Measurements from ENCODE around the gene PRKCE. TPM values are rescaled to one million over a fixed set of nuclear protein-coding genes. Genes with fewer than 3 reads are reported as not detected.

Gene PRKCE
- total and polyA plus RNA-seq, 2 experiments from 2014 or later, result 0.94 to 1.2 TPM

GRCh38 chr2:46145840-46146239 is 494.4 kb downstream of the PRKCE start:
- Histone ChIP-seq H4K20me1 (replicated peaks; ENCODE audit: insufficient read depth) (no peaks in the 10 kb centered on the region), H2AFZ (no peak overlapping the region), H3F3A (replicated peaks; ENCODE audit: low read depth) (no peaks in the 10 kb centered on the region), H3K27me3 (ENCODE audit: insufficient read depth) (no peaks in the 10 kb centered on the region), H3K4me3 (no peak overlapping the region), H3K4me1 (ENCODE audit: insufficient read depth) (peaks cover 13% of the 10 kb centered on the region), H3K79me2 (replicated peaks; ENCODE audit: insufficient read depth) (no peaks in the 10 kb centered on the region), H3K9me2 (ENCODE audit: insufficient read depth) (peaks cover 12% of the 10 kb centered on the region), H3K4me2 (no peak overlapping the region), H3K36me3 (ENCODE audit: insufficient read depth) (no peaks in the 10 kb centered on the region), H3K27ac (ENCODE audit: low read depth) (no peak overlapping the region)
- peaks cover 8% of the 10 kb centered on the region for H3K4me1 Mint-ChIP-seq
- peaks cover 2% of the 10 kb centered on the region for H3K27me3 Mint-ChIP-seq (ENCODE audit: insufficient read depth, low read depth, poor library complexity)
- no peaks in the 10 kb centered on the region for H3K9me3 Mint-ChIP-seq
- no peak overlapping the region for H3K4me3 Mint-ChIP-seq
- no peak overlapping the region for H3K27ac Mint-ChIP-seq
- H3K36me3 Mint-ChIP-seq (ENCODE audit: low read depth), result no peaks in the 10 kb centered on the region; the same call in 2 of the 3 replicates
- TF ChIP-seq NANOG (IDR thresholded peaks at IDR 0.05; ENCODE audit: borderline replicate concordance) (no peak), CREB1 (CRISPR knock-in tag; IDR thresholded peaks at IDR 0.05; ENCODE audit: low read depth) (no peak), ZNF331 (CRISPR knock-in tag; IDR thresholded peaks at IDR 0.05; ENCODE audit: low read depth) (no peak), ZNF462 (CRISPR knock-in tag; IDR thresholded peaks at IDR 0.05) (no peak), STAT1 (IDR thresholded peaks at IDR 0.05; ENCODE audit: unreplicated experiment) (no peak), CTCF (conservative IDR thresholded peaks at IDR 0.05; ENCODE audit: low read depth in 2 of 2) (no peak), EZH2phosphoT487 (IDR thresholded peaks at IDR 0.05; ENCODE audit: unreplicated experiment) (no peak), ZNF114 (CRISPR knock-in tag; IDR thresholded peaks at IDR 0.05) (no peak), REST (IDR thresholded peaks at IDR 0.05; ENCODE audit: unreplicated experiment) (no peak), POLR2AphosphoS5 (IDR thresholded peaks at IDR 0.05; ENCODE audit: low read depth) (no peak), ETS1 (IDR thresholded peaks at IDR 0.05) (no peak), JUNB (IDR thresholded peaks at IDR 0.05; ENCODE audit: unreplicated experiment) (no peak), EZH2 (IDR thresholded peaks at IDR 0.05; ENCODE audit: low read depth, unreplicated experiment) (no peak)
- DNase-seq (ENCODE audit: low spot score), result no peak
- no peak for ATAC-seq
